Liver (tissue), 3 donors: ENCODE data around the gene CHD3.

Source experiments
- EGR1 ChIP-seq, 2 donors: IDR thresholded peaks; 2 replicates each; pipeline ENCODE4 v1.6.1; 2016 to 2018; ENCODE audit warnings: antibody characterized with exemption in 2 of 2, low read depth in 2 of 2
- HNF4A ChIP-seq, 2 donors: conservative IDR thresholded peaks; 2 replicates each; pipeline ENCODE4 v1.6.1; 2016; ENCODE audit warnings: antibody characterized with exemption in 2 of 2, mild to moderate bottlenecking in 2 of 2
- JUND ChIP-seq, 2 donors: IDR thresholded peaks; 2 replicates each; pipeline ENCODE4 v1.6.1; 2016; ENCODE audit warnings: antibody characterized with exemption in 2 of 2
- NR2F2 ChIP-seq: IDR thresholded peaks from 2 replicates; pipeline ENCODE4 v1.6.1; 2016; ENCODE audit warnings: antibody characterized with exemption
- RAD21 ChIP-seq, 2 donors: IDR thresholded peaks; 2 replicates each; pipeline ENCODE4 v1.6.1; 2016; ENCODE audit warnings: antibody characterized with exemption in 2 of 2, mild to moderate bottlenecking in 2 of 2
- SP1 ChIP-seq: IDR thresholded peaks from 2 replicates; pipeline ENCODE4 v1.6.1; 2018; ENCODE audit warnings: antibody characterized with exemption, mild to moderate bottlenecking
- TAF1 ChIP-seq: conservative IDR thresholded peaks from 2 replicates; pipeline ENCODE4 v1.6.1; 2016; ENCODE audit warnings: antibody characterized with exemption, mild to moderate bottlenecking
- YY1 ChIP-seq: IDR thresholded peaks from 2 replicates; pipeline ENCODE4 v1.6.1; 2016; ENCODE audit warnings: antibody characterized with exemption, mild to moderate bottlenecking
- TF ChIP-seq, protein P1 (sequence below): fragments of 150-350 bp; IDR thresholded peaks from 2 replicates; pipeline ENCODE4 v1.5.1; 2017; ENCODE audit warnings: improper control_type of control experiment, low read depth, low read length; ENCODE audit not compliant: missing input control
- TF ChIP-seq, protein P2 (sequence below): IDR thresholded peaks from 2 replicates; pipeline ENCODE4 v1.6.1; 2016; ENCODE audit warnings: antibody characterized with exemption, mild to moderate bottlenecking
- TF ChIP-seq, protein P3 (sequence below): IDR thresholded peaks from 2 replicates; pipeline ENCODE4 v1.6.1; 2016; ENCODE audit warnings: antibody characterized with exemption
- TF ChIP-seq, protein P4 (sequence below): IDR thresholded peaks from 2 replicates; pipeline ENCODE4 v1.6.1; 2016; ENCODE audit warnings: antibody characterized with exemption
- TF ChIP-seq, protein P5 (sequence below): IDR thresholded peaks from 2 replicates; pipeline ENCODE4 v1.6.1; 2016; ENCODE audit warnings: antibody characterized with exemption
- donor health status: healthy.
- donor health status: healthy.

DNA sequence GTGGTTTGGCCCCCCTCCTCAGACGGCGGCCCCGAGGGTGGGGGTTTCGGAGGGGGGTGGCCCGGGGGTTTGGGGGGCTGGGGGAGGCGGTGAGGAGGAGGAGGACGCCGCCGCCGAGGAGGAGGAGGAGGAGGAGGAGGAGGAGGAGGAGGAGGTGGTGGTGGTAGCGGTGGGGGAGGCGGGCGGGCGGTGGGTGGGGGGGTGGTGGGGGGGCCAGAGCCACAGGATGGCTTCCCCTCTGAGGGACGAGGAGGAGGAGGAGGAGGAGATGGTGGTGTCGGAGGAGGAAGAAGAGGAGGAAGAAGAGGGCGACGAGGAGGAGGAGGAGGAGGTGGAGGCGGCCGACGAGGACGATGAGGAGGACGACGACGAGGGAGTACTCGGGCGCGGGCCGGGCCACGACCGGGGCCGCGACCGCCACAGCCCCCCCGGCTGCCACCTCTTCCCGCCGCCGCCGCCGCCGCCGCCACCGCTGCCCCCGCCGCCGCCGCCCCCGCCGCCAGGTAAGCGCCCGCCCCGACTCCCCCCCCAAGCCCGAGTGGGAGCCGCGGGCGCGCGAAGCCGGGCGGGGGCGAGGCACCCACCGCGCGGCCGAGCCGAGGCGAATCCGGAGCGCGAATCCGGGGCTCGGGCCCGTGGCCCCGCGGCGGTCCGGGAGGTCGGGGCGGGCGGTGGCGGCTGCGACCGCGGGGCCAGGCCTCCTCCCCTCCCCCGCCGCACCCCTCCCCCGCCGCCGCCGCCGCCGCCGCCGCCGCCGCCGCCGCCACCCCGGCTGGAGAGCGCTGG lies 3.8 kb upstream of the CHD3 start:
- TF ChIP-seq, protein P1, sequence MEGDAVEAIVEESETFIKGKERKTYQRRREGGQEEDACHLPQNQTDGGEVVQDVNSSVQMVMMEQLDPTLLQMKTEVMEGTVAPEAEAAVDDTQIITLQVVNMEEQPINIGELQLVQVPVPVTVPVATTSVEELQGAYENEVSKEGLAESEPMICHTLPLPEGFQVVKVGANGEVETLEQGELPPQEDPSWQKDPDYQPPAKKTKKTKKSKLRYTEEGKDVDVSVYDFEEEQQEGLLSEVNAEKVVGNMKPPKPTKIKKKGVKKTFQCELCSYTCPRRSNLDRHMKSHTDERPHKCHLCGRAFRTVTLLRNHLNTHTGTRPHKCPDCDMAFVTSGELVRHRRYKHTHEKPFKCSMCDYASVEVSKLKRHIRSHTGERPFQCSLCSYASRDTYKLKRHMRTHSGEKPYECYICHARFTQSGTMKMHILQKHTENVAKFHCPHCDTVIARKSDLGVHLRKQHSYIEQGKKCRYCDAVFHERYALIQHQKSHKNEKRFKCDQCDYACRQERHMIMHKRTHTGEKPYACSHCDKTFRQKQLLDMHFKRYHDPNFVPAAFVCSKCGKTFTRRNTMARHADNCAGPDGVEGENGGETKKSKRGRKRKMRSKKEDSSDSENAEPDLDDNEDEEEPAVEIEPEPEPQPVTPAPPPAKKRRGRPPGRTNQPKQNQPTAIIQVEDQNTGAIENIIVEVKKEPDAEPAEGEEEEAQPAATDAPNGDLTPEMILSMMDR = no peak
- TF ChIP-seq YY1 = no peak
- no peak for TF ChIP-seq JUND (IDR thresholded peaks at IDR 0.05)
- no peak for TF ChIP-seq NR2F2
- TF ChIP-seq, protein P2, sequence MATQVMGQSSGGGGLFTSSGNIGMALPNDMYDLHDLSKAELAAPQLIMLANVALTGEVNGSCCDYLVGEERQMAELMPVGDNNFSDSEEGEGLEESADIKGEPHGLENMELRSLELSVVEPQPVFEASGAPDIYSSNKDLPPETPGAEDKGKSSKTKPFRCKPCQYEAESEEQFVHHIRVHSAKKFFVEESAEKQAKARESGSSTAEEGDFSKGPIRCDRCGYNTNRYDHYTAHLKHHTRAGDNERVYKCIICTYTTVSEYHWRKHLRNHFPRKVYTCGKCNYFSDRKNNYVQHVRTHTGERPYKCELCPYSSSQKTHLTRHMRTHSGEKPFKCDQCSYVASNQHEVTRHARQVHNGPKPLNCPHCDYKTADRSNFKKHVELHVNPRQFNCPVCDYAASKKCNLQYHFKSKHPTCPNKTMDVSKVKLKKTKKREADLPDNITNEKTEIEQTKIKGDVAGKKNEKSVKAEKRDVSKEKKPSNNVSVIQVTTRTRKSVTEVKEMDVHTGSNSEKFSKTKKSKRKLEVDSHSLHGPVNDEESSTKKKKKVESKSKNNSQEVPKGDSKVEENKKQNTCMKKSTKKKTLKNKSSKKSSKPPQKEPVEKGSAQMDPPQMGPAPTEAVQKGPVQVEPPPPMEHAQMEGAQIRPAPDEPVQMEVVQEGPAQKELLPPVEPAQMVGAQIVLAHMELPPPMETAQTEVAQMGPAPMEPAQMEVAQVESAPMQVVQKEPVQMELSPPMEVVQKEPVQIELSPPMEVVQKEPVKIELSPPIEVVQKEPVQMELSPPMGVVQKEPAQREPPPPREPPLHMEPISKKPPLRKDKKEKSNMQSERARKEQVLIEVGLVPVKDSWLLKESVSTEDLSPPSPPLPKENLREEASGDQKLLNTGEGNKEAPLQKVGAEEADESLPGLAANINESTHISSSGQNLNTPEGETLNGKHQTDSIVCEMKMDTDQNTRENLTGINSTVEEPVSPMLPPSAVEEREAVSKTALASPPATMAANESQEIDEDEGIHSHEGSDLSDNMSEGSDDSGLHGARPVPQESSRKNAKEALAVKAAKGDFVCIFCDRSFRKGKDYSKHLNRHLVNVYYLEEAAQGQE = no peak
- TF ChIP-seq, protein P3, sequence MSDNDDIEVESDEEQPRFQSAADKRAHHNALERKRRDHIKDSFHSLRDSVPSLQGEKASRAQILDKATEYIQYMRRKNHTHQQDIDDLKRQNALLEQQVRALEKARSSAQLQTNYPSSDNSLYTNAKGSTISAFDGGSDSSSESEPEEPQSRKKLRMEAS = no peak
- TF ChIP-seq SP1 = no peak
- no peak for TF ChIP-seq RAD21 (IDR thresholded peaks at IDR 0.05)
- TF ChIP-seq EGR1 (IDR thresholded peaks at IDR 0.05; ENCODE audit: low read depth in 2 of 2) = no peak
- TF ChIP-seq TAF1 = no peak
- TF ChIP-seq, protein P4, sequence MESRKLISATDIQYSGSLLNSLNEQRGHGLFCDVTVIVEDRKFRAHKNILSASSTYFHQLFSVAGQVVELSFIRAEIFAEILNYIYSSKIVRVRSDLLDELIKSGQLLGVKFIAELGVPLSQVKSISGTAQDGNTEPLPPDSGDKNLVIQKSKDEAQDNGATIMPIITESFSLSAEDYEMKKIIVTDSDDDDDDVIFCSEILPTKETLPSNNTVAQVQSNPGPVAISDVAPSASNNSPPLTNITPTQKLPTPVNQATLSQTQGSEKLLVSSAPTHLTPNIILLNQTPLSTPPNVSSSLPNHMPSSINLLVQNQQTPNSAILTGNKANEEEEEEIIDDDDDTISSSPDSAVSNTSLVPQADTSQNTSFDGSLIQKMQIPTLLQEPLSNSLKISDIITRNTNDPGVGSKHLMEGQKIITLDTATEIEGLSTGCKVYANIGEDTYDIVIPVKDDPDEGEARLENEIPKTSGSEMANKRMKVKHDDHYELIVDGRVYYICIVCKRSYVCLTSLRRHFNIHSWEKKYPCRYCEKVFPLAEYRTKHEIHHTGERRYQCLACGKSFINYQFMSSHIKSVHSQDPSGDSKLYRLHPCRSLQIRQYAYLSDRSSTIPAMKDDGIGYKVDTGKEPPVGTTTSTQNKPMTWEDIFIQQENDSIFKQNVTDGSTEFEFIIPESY = no peak
- TF ChIP-seq, protein P5, sequence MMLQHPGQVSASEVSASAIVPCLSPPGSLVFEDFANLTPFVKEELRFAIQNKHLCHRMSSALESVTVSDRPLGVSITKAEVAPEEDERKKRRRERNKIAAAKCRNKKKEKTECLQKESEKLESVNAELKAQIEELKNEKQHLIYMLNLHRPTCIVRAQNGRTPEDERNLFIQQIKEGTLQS = no peak
- no peak for TF ChIP-seq HNF4A (conservative IDR thresholded peaks at IDR 0.05)
